AG04449 (cell line): ENCODE results near the gene RANBP2.

Experiments
- CTCF ChIA-PET: fragments of 350-600 bp; formaldehyde crosslinking; extraction: SDS; loops from one replicate; lab custom pipeline; 2021; ENCODE audit warnings: antibody characterized with exemption; lab: Yijun Ruan, JAX
- POLR2A ChIA-PET: fragments of 400-600, 350-600 bp; formaldehyde crosslinking; extraction: SDS; loops from one replicate; lab custom pipeline; 2020; ENCODE audit warnings: antibody characterized with exemption, inconsistent platforms; lab: Yijun Ruan, JAX
- DNase-seq: peaks from one replicate; pipeline ENCODE4 v3.0.0-alpha.2; 2010; ENCODE audit warnings: low read depth, low spot score
- H3K4me3 ChIP-seq: 2 replicates; pipeline ENCODE4 v1.5.1; 2011; ENCODE audit warnings: low read depth, mild to moderate bottlenecking, control low read depth, low read length
- CTCF ChIP-seq: IDR thresholded peaks from one replicate; pipeline ENCODE4 v1.5.1; 2011; ENCODE audit warnings: mild to moderate bottlenecking, moderate library complexity, low read length, control low read depth, inconsistent platforms; ENCODE audit not compliant: insufficient read depth; ENCODE audit errors: missing control alignments

The RANBP2 gene

GRCh38 chr2:108833219-108833618 lies 113.9 kb downstream of the RANBP2 start:
- no peak for DNase-seq
- POLR2A ChIA-PET, result interaction anchor here (0.5 kb wide), 1 partner anchor 42 kb away, joined by 3 read pairs; no protein-coding TSS in a partner anchor
- H3K4me3 ChIP-seq, result no peak overlapping the region
- TF ChIP-seq CTCF, result no peak
- CTCF ChIA-PET, result no interaction called here

- POLR2A ChIA-PET, result no interaction called here
- H3K4me3 ChIP-seq, result no peak overlapping the region
- no peak for TF ChIP-seq CTCF
- no peak for DNase-seq
- CTCF ChIA-PET, result no interaction called here
Measured at GRCh38 chr2:108834620-108835019, 115.3 kb downstream of the RANBP2 start.

- no peak for DNase-seq
- no peak for TF ChIP-seq CTCF
- ChIA-PET POLR2A (no interaction called here), CTCF (no interaction called here)
- no peak overlapping the region for H3K4me3 ChIP-seq
Measured at GRCh38 chr2:108835040-108835439, 115.8 kb downstream of the RANBP2 start.
